RPMI7951 (cell line): Measurements from ENCODE around the gene SOBP. TPM values are rescaled to one million over a fixed set of nuclear protein-coding genes. Genes with fewer than 3 reads are reported as not detected.

Experiments used
- DNase-seq: peaks from one replicate; pipeline ENCODE4 v3.0.0-alpha.2; 2012; ENCODE audit warnings: low read depth
- total RNA-seq: library from RNA; depleted of rRNA; stranded (reverse); fragments of >200 nt; shearing (Covaris generic); gene quantifications from 2 replicates; pipeline ENCODE4 v1.2.3, GENCODE V29; 2014

Gene SOBP
- total RNA-seq, 1 experiment from 2014 or later = 0.60 TPM

GRCh38 chr6:107617341-107617932 is 127.5 kb downstream of the SOBP start:
- no peak for DNase-seq

- no peak for DNase-seq
These were observed 128.8 kb downstream of the SOBP start for GRCh38 chr6:107618672-107619071.

- DNase-seq = no peak
These were observed 130.8 kb downstream of the SOBP start for GRCh38 chr6:107620732-107621131.

GRCh38 chr6:107621229-107621937 is 131.5 kb downstream of the SOBP start:
- no peak for DNase-seq

- no peak for DNase-seq
These were observed 132.4 kb downstream of the SOBP start for GRCh38 chr6:107622269-107622668.

- DNase-seq = no peak
These were observed 134.1 kb downstream of the SOBP start for GRCh38 chr6:107624050-107624449.

GRCh38 chr6:107624541-107624940 is 134.6 kb downstream of the SOBP start:
- peak; percentile 22 for DNase-seq

- no peak for DNase-seq
These were observed 135.3 kb downstream of the SOBP start for GRCh38 chr6:107625264-107625663.

- DNase-seq = no peak
These were observed 136.7 kb downstream of the SOBP start for GRCh38 chr6:107626645-107627044.

- DNase-seq = no peak
These were observed 138.1 kb downstream of the SOBP start for GRCh38 chr6:107627969-107628368.

GRCh38 chr6:107628878-107629277 is 139.0 kb downstream of the SOBP start:
- no peak for DNase-seq

- no peak for DNase-seq
These were observed 139.7 kb downstream of the SOBP start for GRCh38 chr6:107629548-107630129.

GRCh38 chr6:107630348-107630977 is 140.5 kb downstream of the SOBP start:
- no peak for DNase-seq

GRCh38 chr6:107632381-107633136 is 142.6 kb downstream of the SOBP start:
- DNase-seq = no peak

GRCh38 chr6:107633680-107634323 is 143.9 kb downstream of the SOBP start:
- no peak for DNase-seq

- no peak for DNase-seq
These were observed 144.6 kb downstream of the SOBP start for GRCh38 chr6:107634324-107635056.

- no peak for DNase-seq
These were observed 145.2 kb downstream of the SOBP start for GRCh38 chr6:107635057-107635515.

- no peak for DNase-seq
These were observed 146.6 kb downstream of the SOBP start for GRCh38 chr6:107636486-107636885.

- no peak for DNase-seq
These were observed 147.7 kb downstream of the SOBP start for GRCh38 chr6:107637316-107638315.
